Small intestine (tissue), 7 donors: ENCODE data around the gene BABAM2. TPM values are rescaled to one million over a fixed set of nuclear protein-coding genes. Genes with fewer than 3 reads are reported as not detected.
"Not testable (repeated sequence)": the region's sequence is repeated elsewhere in the genome, so short reads cannot be mapped to it uniquely, and the experiment has no call there.

Source experiments
- DNase-seq, 2 donors: peaks; one replicate each; pipeline versions ENCODE4 v3.0.0 to v3.0.0-alpha.2; 2013
- FAIRE-seq: peaks from 2 replicates; lab custom pipeline; 2012; peaks lifted over from hg19 to GRCh38; lab: Jason Lieb, UNC
- H3K27ac ChIP-seq, 3 donors: one replicate each; pipeline ENCODE4 v1.5.1; 2013; ENCODE audit warnings: low read length in 2 of 3, mild to moderate bottlenecking in 2 of 3, control low read depth in 1 of 3, inconsistent platforms in 1 of 3, low read depth in 1 of 3, moderate library complexity in 1 of 3
- H3K27me3 ChIP-seq, 3 donors: one replicate each; pipeline ENCODE4 v1.6.1; 2013; ENCODE audit warnings: low read length in 3 of 3, inconsistent platforms in 1 of 3; ENCODE audit not compliant: control insufficient read depth in 3 of 3, insufficient read depth in 3 of 3
- H3K36me3 ChIP-seq, 3 donors: one replicate each; pipeline ENCODE4 v1.6.1; 2013; ENCODE audit warnings: low read length in 3 of 3, inconsistent platforms in 1 of 3, low read depth in 1 of 3, mild to moderate bottlenecking in 1 of 3, moderate library complexity in 1 of 3; ENCODE audit not compliant: control insufficient read depth in 3 of 3, insufficient read depth in 2 of 3
- H3K4me1 ChIP-seq, 3 donors: one replicate each; pipeline ENCODE4 v1.6.1; 2013; ENCODE audit warnings: low read length in 2 of 3, inconsistent platforms in 1 of 3, low read depth in 1 of 3, mild to moderate bottlenecking in 1 of 3, moderate library complexity in 1 of 3; ENCODE audit not compliant: control insufficient read depth in 3 of 3, insufficient read depth in 2 of 3
- H3K4me3 ChIP-seq, 3 donors: one replicate each; pipeline ENCODE4 v1.5.1; 2013; ENCODE audit warnings: low read length in 3 of 3, control low read depth in 1 of 3, inconsistent platforms in 1 of 3, low read depth in 1 of 3, mild to moderate bottlenecking in 1 of 3, moderate library complexity in 1 of 3
- H3K9me3 ChIP-seq, 2 donors: one replicate each; pipeline ENCODE4 v1.6.1; 2013; ENCODE audit warnings: low read depth in 1 of 2, low read length in 1 of 2; ENCODE audit not compliant: control insufficient read depth in 2 of 2, insufficient read depth in 1 of 2
- WGBS, 3 donors: extraction: QIAGEN DNeasy Blood & Tissue Kit; methylation state at CpG; one replicate each; pipeline ENCODE4 v1.1.7; 2013; 5-methylcytosine and 5-hydroxymethylcytosine counted together
- polyA plus RNA-seq, 4 donors: library from polyadenylated mRNA; stranded (reverse) in 3 of 4; unstranded in 1 of 4; fragments of 200-250 nt in 3 of 4; fragments of 120-200 nt in 1 of 4; gene quantifications; one replicate each; pipeline versions ENCODE4 v1.2.1 to v1.2.3, GENCODE V29; 2013
- donor health status: healthy with polysubstance abuse.
- donor health status: control.
- donor health status: control.
- donor health status: Bipolar disorder and iron deficiency.
- donor health status: healthy.

The BABAM2 gene
- polyA plus RNA-seq, 4 donors, result 19.5 to 38.6 (median 21.5) TPM

GRCh38 chr2:27960237-27960912 is 69.8 kb downstream of the BABAM2 start:
- WGBS, 3 donors, result 51 to 71% (median 63%) methylated on average over 4 of the region's 4 CpGs
- no peak for FAIRE-seq
- Histone ChIP-seq H3K4me3 (no peak overlapping the region), H3K9me3 (peaks cover 0 to 3% of the 10 kb centered on the region in 2 donors), H3K4me1 (peaks cover 0 to 21% (median 10%) of the 10 kb centered on the region in 3 donors), H3K27ac (peak overlapping the region in 2 of 3 donors; percentile 34 to 49), H3K36me3 (no peaks in the 10 kb centered on the region), H3K27me3 (no peaks in the 10 kb centered on the region)
- peak; percentile 28 to 37 for DNase-seq

- Histone ChIP-seq H3K27me3 (no peaks in the 10 kb centered on the region), H3K36me3 (no peaks in the 10 kb centered on the region), H3K9me3 (peaks cover 0 to 4% of the 10 kb centered on the region in 2 donors), H3K27ac (no peak overlapping the region), H3K4me1 (peaks cover 0 to 21% (median 10%) of the 10 kb centered on the region in 3 donors), H3K4me3 (no peak overlapping the region)
- FAIRE-seq (no peak), DNase-seq (no peak)
- WGBS, 3 donors, result 95 to 100% (median 95%) methylated on average over 2 of the region's 2 CpGs
Measured at GRCh38 chr2:27962006-27962405, 71.5 kb downstream of the BABAM2 start.

GRCh38 chr2:27963472-27963871 is 72.9 kb downstream of the BABAM2 start:
- H3K27ac ChIP-seq, result no peak overlapping the region
- H3K27me3 ChIP-seq, result no peaks in the 10 kb centered on the region
- no peak for DNase-seq
- no peaks in the 10 kb centered on the region for H3K36me3 ChIP-seq
- peaks cover 0 to 19% of the 10 kb centered on the region in 2 donors for H3K9me3 ChIP-seq
- WGBS, 3 donors, result 86 to 97% (median 88%) methylated on average over 1 of the region's 1 CpG
- H3K4me3 ChIP-seq, result no peak overlapping the region
- H3K4me1 ChIP-seq, result peaks cover 0 to 21% (median 10%) of the 10 kb centered on the region in 3 donors
- FAIRE-seq, result no peak

- H3K4me3 ChIP-seq, result no peak overlapping the region
- FAIRE-seq (no peak), DNase-seq (no peak)
- H3K27ac ChIP-seq, result no peak overlapping the region
- no peaks in the 10 kb centered on the region for H3K36me3 ChIP-seq
- H3K27me3 ChIP-seq, result no peaks in the 10 kb centered on the region
- peaks cover 0 to 21% of the 10 kb centered on the region in 2 donors for H3K9me3 ChIP-seq
- peaks cover 0 to 15% (median 7%) of the 10 kb centered on the region in 3 donors for H3K4me1 ChIP-seq
- 82 to 99% (median 83%) methylated on average over 3 of the region's 3 CpGs for WGBS, 3 donors
Measured at GRCh38 chr2:27964067-27964466, 73.5 kb downstream of the BABAM2 start.

GRCh38 chr2:27965841-27966240 is 75.3 kb downstream of the BABAM2 start:
- Histone ChIP-seq H3K27me3 (no peaks in the 10 kb centered on the region), H3K36me3 (no peaks in the 10 kb centered on the region), H3K27ac (no peak overlapping the region), H3K4me1 (no peaks in the 10 kb centered on the region), H3K4me3 (no peak overlapping the region), H3K9me3 (peaks cover 0 to 28% of the 10 kb centered on the region in 2 donors)
- no peak for FAIRE-seq
- no peak for DNase-seq
- 73 to 82% (median 81%) methylated on average over 2 of the region's 2 CpGs for WGBS, 3 donors

- Histone ChIP-seq H3K27ac (no peak overlapping the region), H3K27me3 (no peaks in the 10 kb centered on the region), H3K4me3 (no peak overlapping the region), H3K9me3 (peaks cover 0 to 28% of the 10 kb centered on the region in 2 donors), H3K4me1 (no peaks in the 10 kb centered on the region), H3K36me3 (no peaks in the 10 kb centered on the region)
- DNase-seq (no peak), FAIRE-seq (no peak)
- WGBS, 3 donors, result 73 to 89% (median 84%) methylated on average over 3 of the region's 3 CpGs
Measured at GRCh38 chr2:27966466-27966865, 75.9 kb downstream of the BABAM2 start.

- Histone ChIP-seq H3K4me1 (no peaks in the 10 kb centered on the region), H3K36me3 (no peaks in the 10 kb centered on the region), H3K9me3 (peaks cover 0 to 28% of the 10 kb centered on the region in 2 donors), H3K4me3 (no peak overlapping the region), H3K27ac (no peak overlapping the region), H3K27me3 (no peaks in the 10 kb centered on the region)
- 84 to 96% (median 90%) methylated on average over 4 of the region's 4 CpGs for WGBS, 3 donors
- no peak for FAIRE-seq
- no peak for DNase-seq
Measured at GRCh38 chr2:27967076-27967475, 76.5 kb downstream of the BABAM2 start.

GRCh38 chr2:27968045-27968444 is 77.5 kb downstream of the BABAM2 start:
- not testable (repeated sequence) for H3K4me1 ChIP-seq, H3K27ac ChIP-seq, FAIRE-seq, H3K36me3 ChIP-seq, DNase-seq, H3K4me3 ChIP-seq, H3K27me3 ChIP-seq
- 95 to 98% (median 95%) methylated on average over 4 of the region's 4 CpGs for WGBS, 3 donors
- peaks cover 0 to 28% of the 10 kb centered on the region in 2 donors for H3K9me3 ChIP-seq
